Cerebellar cortex (tissue), 1 donor: ENCODE results near the gene ENTHD1.

Experiments used
- DNase-seq: peaks from one replicate; pipeline ENCODE4 v3.0.0-alpha.2; 2015; ENCODE audit warnings: low spot score

The ENTHD1 gene

GRCh38 chr22:39893526-39893925 lies at the start of gene ENTHD1:
Gene ENTHD1 (minus strand): TSS chr22:39893760. CDS start chr22:39887748, 6,012 bp downstream.
- no peak for DNase-seq

GRCh38 chr22:39943337-39943736 lies 49.8 kb upstream of the ENTHD1 start:
- DNase-seq, result no peak

DNA sequence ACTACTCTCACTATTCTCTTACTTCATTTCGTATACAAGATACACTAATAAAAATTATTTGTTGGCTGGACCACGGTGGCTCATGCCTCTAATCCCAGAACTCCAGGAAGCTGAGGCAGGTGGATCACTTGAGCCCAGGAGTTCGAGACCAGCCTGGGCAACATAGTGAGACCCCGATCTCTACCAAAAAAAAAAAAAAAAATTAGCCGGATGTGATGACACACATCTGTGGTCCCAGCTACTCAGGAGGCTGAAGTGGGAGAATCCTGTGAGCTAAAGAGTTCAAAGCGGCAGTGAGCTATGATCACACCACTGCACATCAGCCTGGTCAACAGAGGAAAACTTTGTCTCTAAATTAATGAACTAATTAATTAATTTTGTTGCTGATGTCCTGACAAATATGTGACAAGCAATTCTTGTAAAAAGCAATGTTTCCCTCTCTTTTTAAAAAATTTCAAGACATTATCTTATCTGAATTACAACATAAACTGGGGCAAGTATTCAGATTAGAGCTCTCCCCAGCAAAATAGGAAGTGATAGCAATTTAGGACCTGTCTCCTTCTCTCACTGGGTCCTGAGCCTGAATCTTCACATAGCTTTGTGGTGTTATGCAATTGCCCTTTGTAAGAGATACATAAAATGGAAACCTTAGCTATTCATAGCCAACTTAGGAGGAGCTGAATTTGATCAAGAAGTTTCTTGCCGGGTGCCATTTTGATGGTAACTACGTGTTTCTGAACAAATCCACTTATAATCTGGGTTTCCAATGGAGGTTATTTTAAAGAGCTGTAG lies 49.1 kb upstream of the ENTHD1 start:
- no peak for DNase-seq

DNA sequence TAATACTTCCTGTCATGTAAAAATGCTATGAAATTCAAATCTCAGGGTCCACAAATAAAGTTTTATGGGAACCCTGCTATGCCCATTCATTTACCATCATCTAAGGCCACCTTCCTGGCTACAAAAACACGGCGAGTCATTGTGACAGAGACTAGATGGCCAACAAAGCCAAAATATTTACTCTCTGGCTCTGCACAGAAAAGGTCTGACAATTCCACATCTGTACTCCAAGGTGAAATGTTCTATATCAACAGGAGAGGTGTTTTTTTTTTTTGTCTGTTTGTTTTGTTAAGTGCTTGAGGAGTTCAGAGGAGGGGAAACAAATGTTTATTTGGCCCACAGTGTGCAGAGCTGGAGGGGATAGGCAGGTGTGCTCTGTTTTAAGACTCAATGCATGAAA lies 48.0 kb upstream of the ENTHD1 start:
- no peak for DNase-seq

GRCh38 chr22:39940757-39941305 lies 47.3 kb upstream of the ENTHD1 start:
- no peak for DNase-seq

DNA sequence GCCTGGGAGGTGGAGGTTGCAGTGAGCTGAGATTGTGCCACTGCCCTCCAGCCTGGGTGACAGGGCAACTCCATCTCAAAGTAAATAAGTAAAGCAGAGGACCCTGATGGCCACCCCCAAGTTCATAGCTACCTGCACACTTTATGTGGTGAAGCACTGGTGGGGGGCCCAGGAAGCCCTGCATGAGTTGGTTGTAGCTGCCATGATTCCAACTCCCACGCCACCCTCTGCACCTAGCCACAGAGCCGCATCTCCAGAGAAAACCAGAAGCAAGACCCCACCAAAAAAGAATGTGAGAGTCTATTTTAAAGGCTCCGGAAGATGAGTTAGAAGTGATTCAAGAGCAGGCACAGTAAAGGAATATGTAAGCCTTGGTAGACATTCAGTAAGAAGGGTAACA lies 46.3 kb upstream of the ENTHD1 start:
- no peak for DNase-seq

DNA sequence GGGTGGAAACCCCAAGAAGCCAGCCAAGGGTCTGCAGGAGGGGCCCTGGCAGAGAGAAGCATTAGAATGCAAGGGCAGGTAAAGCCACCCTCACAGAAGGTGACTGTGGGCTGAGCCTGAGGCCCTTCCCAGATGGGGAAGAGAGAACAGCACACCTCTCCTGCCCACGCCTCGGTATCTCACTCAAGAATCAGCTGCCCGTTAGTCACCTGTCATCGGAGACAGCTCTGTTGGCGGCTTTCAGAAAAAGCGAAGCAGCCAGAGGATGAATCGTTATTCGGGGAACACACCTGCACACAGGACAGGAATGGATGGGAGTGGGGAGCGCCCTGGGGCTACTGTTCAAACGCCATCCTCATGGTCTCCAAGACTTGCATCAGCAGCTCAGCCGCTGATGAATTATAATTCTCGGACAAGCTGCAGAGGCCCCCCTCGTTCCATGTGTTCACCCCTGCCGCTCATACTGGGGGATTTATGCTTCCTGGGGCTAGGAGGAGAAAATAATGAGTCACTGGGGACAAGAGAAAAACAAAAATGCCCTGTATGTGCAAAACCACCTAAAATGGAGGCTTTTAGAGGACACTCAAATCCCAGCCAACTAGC lies 45.0 kb upstream of the ENTHD1 start:
- DNase-seq, result no peak

DNA sequence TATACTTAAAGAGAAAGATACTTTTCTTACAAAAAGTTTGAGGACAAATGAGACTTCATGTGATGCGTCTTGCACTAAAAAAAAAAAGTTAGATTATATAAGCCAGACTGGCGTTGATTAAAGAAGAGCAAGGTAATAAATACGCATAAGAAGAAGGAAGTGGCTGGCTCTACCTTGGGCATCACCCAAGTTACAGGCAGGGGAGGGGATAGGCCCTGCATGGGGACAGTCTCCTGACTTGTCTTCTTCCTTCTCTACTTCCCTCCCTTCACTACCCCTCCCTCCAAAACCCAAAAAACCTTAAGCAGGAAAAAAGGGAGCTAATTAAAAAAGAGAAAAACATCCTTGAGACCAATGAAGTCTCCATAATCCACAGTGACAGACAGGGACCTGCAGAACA lies 44.3 kb upstream of the ENTHD1 start:
- DNase-seq, result no peak

- DNase-seq, result no peak
Observed at GRCh38 chr22:39936523-39937145, 43.1 kb upstream of the ENTHD1 start.

DNA sequence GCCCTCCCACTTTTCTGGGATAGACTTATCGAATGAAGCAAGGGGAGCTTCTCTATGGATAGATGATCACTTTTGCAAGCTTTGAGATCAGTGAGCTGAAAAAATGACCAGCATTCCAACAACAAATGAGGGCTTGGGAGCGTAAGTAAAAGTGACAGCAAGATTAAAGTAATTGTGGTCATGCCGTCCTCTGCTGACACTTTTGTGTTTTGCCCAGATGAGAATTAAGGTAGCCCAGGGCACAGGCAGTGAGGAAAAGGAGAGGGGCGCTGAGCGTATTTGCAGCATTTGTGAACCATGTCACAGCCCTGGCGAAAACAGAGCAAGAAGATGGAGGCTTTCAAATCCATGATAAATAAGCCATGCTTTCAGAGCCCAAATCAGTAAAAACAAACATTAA lies 42.1 kb upstream of the ENTHD1 start:
- DNase-seq, result no peak

DNA sequence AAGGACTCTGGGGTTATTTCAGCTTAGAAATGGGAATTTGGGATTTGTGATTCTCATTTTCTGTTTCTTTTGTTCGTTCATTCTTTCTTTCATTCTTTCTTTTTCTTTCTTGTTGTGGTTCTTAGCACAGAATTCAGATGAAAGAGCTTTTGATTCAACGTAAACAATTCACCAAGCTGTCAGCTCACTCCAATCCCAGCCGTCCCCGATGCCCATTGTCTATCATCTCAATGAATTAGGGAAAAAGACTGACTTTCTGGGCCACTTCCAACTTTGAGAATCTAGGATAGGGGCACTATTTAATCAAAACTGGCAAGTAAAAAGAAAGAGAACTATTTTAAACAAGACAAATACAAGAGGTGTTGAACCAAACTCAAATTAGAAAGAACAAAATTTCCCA lies 41.6 kb upstream of the ENTHD1 start:
- DNase-seq, result no peak

DNA sequence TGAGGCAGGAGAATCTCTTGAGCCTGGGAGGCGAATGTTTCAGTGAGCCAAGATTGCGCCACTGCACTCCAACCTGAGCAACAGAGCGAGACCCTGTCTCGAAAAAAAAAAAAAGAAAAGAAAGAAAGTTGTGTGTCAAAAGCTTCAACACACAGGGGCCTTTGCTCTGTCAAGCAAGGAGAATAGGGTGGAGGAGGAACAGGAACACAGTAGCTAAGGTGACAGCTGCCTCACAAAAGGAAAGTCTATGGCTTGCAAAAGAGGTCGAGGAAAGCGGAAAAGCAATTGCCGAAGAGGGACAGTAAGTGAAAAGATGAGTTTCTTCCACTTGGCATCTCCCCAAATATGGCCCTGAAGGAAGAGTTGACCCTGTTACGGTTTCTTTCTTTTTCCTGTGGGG lies 40.2 kb upstream of the ENTHD1 start:
- DNase-seq, result no peak

GRCh38 chr22:39932918-39933649 lies 39.5 kb upstream of the ENTHD1 start:
- peak; percentile 30 for DNase-seq

- DNase-seq, result no peak
Observed at GRCh38 chr22:39932166-39932565, 38.6 kb upstream of the ENTHD1 start.

- no peak for DNase-seq
Observed at GRCh38 chr22:39931251-39931650, 37.7 kb upstream of the ENTHD1 start.

- DNase-seq, result no peak
Observed at GRCh38 chr22:39928536-39929520, 35.3 kb upstream of the ENTHD1 start.

- DNase-seq, result no peak
Observed at GRCh38 chr22:39927544-39927943, 34.0 kb upstream of the ENTHD1 start.

- no peak for DNase-seq
Observed at GRCh38 chr22:39926753-39927152, 33.2 kb upstream of the ENTHD1 start.

GRCh38 chr22:39925909-39926679 lies 32.5 kb upstream of the ENTHD1 start:
- no peak for DNase-seq

DNA sequence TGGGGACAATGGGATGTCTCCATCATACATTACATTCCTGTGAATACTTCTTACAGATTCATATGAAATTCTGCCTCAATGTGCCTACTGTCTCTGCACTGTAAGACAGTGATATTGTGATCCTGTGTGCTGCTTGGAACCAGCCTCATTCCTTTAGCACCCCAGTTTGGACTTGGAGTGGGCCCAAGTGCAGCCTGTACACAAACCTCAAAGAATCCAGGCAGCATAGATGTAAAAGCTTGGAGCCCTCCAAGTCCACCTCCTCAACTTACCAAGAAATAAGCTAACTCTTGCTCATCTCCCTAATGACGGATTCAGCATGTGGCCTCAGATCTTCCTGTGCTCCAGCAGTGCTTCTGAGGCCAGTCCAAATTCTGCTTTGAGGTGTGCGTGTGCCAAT lies 31.7 kb upstream of the ENTHD1 start:
- no peak for DNase-seq
